Subcutaneous adipose tissue (tissue), 4 donors: ENCODE measurements around the gene EFEMP2. TPM values are rescaled to one million over a fixed set of nuclear protein-coding genes. Genes with fewer than 3 reads are reported as not detected.

ENCODE experiments used
- total RNA-seq, 4 donors: library from RNA; depleted of rRNA; stranded (reverse); fragments of >200 nt; gene quantifications; one replicate each; pipeline ENCODE4 v1.1.0, GENCODE V29; 2016
- TF ChIP-seq, protein P1 (sequence below): fragments of 450-650 bp; IDR thresholded peaks from one replicate; pipeline ENCODE4 v1.5.1; 2016; ENCODE audit warnings: low read depth, mild to moderate bottlenecking, control low read depth, antibody characterized with exemption, moderate library complexity

EFEMP2 gene
- total RNA-seq, 4 donors from 2014 or later: 45.0 to 85.2 (median 62.2) TPM

DNA sequence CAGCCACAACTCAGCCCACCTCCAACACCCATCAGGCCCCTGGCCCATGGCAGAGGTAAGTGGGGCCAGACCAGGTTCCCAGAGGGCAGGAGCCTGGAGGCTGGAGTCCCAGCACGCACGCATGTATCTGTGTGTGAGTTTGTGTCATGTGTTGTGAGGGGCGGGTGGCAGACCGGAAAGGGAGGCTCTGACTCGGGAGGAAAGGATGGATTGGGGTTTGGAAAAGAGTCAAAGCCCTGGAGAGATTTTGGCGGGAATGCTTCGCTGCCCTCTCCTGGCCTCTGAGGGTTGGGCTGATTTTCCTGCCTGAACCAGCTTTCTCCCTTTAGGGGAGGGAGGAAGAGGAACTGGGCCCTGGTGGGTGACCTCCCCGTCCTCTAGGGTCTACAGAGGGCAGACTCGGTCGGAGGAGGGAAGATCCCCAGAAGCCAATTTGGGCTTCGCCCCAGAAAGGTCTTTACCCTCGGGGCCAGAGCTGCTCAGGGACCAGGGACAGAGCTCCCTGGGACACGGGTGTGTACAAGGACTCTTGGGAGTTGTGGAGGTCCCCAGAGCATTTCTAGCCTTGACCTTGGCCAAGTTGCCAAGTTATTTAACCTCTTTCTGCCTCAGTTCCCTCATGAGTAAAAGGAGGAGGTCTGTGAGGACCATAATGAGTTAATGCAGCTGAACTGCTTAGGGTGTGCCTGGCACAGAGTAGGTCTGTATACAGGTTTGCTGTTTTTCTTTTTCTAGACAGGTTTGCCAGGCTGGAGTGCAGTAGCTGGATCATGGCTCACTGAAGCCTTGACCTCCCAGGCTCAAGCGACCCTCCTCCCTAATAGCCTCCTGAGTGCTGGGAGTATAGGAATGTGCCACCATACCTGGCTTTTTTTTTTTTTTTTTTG is 39.3 kb upstream of the EFEMP2 start:
- TF ChIP-seq, protein P1, sequence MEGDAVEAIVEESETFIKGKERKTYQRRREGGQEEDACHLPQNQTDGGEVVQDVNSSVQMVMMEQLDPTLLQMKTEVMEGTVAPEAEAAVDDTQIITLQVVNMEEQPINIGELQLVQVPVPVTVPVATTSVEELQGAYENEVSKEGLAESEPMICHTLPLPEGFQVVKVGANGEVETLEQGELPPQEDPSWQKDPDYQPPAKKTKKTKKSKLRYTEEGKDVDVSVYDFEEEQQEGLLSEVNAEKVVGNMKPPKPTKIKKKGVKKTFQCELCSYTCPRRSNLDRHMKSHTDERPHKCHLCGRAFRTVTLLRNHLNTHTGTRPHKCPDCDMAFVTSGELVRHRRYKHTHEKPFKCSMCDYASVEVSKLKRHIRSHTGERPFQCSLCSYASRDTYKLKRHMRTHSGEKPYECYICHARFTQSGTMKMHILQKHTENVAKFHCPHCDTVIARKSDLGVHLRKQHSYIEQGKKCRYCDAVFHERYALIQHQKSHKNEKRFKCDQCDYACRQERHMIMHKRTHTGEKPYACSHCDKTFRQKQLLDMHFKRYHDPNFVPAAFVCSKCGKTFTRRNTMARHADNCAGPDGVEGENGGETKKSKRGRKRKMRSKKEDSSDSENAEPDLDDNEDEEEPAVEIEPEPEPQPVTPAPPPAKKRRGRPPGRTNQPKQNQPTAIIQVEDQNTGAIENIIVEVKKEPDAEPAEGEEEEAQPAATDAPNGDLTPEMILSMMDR: no peak

DNA sequence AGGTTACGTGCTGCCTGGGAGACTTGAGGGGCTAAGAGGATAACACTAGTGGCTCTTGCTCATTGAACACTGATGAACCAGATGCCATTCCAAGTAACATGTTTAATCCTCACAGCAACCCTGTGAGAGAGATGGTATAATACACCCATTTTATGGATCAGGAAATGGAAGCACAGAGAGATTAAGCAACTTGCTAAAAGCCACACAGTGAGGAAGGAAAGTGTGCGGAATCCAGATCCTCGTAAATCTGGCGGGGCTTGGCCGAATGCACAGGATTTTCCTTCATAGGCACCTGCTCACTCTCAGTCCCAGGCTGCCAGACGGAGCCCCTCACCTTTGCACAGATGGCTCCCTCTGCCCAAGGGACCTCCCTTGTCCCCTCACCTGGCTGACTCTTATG is 35.3 kb upstream of the EFEMP2 start:
- TF ChIP-seq, protein P1: no peak

DNA sequence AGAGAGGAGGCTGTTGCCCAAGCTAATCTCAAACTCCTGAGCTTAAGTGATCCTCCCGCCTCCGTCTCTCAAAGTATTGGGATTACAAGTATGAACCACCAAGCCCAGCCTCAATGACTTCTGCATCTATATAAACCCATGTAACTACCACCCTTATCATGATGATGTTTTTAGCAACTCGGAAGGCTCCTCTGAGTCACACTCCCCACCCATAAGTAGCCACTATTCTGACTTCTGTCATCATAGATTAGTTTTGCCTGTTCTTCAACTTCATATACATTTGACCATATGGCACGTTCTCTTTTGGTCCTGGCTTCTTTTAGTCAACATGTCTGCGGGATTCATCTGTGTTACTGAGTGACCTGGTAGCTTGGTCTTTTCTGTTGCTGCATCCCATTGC is 34.0 kb upstream of the EFEMP2 start:
- TF ChIP-seq, protein P1: no peak

DNA sequence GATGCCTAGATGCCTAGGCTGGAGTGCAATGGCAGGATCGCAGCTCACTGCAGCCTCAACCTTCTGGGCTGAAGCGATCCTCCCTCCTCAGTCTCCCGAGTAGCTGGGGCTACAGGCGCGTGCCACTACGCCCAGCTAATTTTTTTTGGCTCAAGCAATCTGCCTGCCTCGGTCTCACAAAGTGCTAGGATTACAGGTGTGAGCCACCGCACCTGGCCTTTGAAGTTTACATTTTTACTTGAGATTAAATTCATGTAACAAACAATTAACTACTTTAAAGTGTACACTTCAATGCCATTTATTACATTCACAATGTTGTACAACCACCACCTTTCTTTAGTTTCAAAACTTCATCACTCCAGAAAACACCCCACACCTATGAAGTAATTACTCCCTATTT is 31.1 kb upstream of the EFEMP2 start:
- TF ChIP-seq, protein P1: no peak

DNA sequence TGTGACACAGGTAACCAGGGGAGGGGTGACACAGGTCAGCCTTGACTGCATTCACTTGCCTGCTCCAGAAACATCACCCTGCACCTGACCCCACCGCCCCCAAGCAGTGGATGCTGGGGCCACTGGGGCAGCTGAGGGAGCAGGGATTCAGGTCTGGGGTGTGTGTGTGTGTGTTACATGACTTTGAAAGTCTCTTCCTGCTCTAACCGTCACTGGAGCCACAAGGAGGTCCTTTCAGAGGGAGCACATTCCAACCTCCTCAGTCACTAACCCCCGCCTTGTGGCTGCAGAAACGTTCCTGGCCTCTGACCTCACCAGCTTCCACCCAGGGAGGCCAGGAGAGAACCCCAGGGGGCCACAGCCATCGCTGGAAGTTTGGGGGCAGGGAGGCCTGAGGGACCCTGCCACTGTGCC is 30.5 kb upstream of the EFEMP2 start:
- TF ChIP-seq, protein P1: no peak

DNA sequence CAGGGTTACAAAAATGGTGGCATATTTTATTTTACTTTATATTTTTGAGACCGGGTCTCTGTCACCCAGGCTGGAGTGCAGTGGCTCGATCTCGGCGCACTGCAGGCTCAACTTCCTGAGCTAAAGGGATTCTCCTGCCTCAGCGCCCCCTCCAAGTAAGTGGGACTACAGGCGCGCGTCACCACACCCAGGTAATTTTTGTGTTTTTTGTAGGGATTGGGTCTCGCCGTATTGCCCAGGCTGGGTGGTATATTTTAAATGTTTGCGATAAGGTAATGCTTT is 28.2 kb upstream of the EFEMP2 start:
- TF ChIP-seq, protein P1: no peak

DNA sequence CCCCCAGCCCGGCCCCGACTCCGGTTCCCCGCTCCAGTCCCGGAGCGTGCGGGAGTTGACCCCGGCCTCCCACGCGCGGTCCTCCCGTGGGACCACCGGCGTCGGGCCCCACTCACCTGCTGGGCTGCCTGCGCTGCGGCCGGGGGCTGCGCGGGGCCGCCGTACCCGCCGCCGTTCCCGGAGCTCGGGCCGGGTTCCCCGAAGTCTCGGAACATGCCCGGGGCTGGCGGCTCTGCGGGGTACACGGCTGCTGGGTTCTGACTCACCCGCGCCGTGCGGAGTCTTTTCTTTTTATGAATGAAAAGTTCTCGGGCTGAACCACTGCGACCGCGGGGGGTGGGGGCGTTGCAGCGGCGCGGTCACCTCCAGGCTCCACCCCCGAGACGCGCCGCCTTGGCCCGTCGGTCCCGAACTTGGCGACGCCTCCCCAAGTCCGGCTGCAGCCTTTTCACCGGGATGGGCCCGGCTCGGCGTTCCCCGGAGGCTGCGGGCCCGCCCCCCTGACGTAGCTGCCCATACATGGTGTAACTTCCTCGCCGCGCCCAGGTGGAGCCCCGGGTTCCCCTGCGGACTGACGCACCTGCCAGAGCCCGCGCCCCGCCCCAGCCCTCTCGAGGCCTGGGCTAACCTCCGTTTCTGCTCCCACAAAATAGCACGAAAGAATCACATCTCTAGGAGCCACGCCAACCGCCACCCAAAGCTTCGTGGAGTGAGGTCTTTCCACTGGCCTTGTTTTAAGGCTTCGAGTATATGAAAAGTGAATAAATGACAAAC is 27.7 kb upstream of the EFEMP2 start, which contains the start of gene FOSL1:
TSS of gene FOSL1 (minus strand) at position 264 of the 774 bp plus-strand sequence. CDS start at position 215, 49 bp downstream.
- TF ChIP-seq, protein P1: no peak
